Kidney (tissue), 14 donors: ENCODE results near the gene RPTOR. TPM values are rescaled to one million over a fixed set of nuclear protein-coding genes. Genes with fewer than 3 reads are reported as not detected.

ENCODE experiments used
- DNase-seq, 5 donors: peaks; one replicate each; pipeline ENCODE4 v3.0.0-alpha.2; 2013 to 2020
- FAIRE-seq: peaks from 2 replicates; lab custom pipeline; 2012; peaks lifted over from hg19 to GRCh38; lab: Jason Lieb, UNC
- H3K27ac ChIP-seq, 2 donors: one replicate each; pipeline ENCODE4 v1.7.0; 2013; ENCODE audit warnings: low read depth in 2 of 2, low read length in 2 of 2, inconsistent platforms in 1 of 2
- H3K27me3 ChIP-seq: one replicate; pipeline ENCODE4 v1.7.1; 2013; ENCODE audit warnings: low read length, inconsistent platforms; ENCODE audit not compliant: control insufficient read depth, insufficient read depth
- H3K36me3 ChIP-seq, 3 donors: one replicate each; pipeline versions ENCODE4 v1.7.0 to v1.7.1; 2013; ENCODE audit warnings: low read length in 3 of 3, control low read depth in 1 of 3, inconsistent platforms in 1 of 3; ENCODE audit not compliant: insufficient read depth in 3 of 3, control insufficient read depth in 2 of 3
- H3K4me1 ChIP-seq, 3 donors: one replicate each; pipeline versions ENCODE4 v1.7.0 to v1.7.1; 2013; ENCODE audit warnings: low read length in 3 of 3, inconsistent platforms in 1 of 3, low read depth in 1 of 3; ENCODE audit not compliant: control insufficient read depth in 2 of 3, insufficient read depth in 2 of 3
- H3K4me3 ChIP-seq, 3 donors: one replicate each; pipeline versions ENCODE4 v1.7.0 to v1.8.1; 2013; ENCODE audit warnings: low read length in 3 of 3, control low read depth in 1 of 3, inconsistent platforms in 1 of 3
- H3K9ac ChIP-seq, 3 donors: one replicate each; pipeline versions ENCODE4 v1.7.0 to v1.7.1; 2013; ENCODE audit warnings: low read length in 3 of 3, control low read depth in 1 of 3, inconsistent platforms in 1 of 3
- H3K9me3 ChIP-seq, 3 donors: one replicate each; pipeline versions ENCODE4 v1.7.0 to v1.7.1; 2013; ENCODE audit warnings: low read length in 3 of 3, control low read depth in 1 of 3, inconsistent platforms in 1 of 3; ENCODE audit not compliant: control insufficient read depth in 2 of 3, insufficient read depth in 1 of 3
- CTCF ChIP-seq: IDR thresholded peaks from 3 replicates; pipeline ENCODE4 v1.5.1; 2012; ENCODE audit warnings: mild to moderate bottlenecking, moderate library complexity, borderline replicate concordance; ENCODE audit not compliant: insufficient read depth; ENCODE audit errors: extremely low read depth
- intact Hi-C: fragments of 100-400 bp; cut with DNase I; formaldehyde crosslinking; loops from one replicate; pipeline ENCODE4 v1.11.1; 2022
- polyA plus RNA-seq: library from polyadenylated mRNA; stranded (reverse); fragments of 350-450 nt; fragmentation: Illumina TruSeq; extraction: RNeasy Lipid Tissue Mini Kit (QIAGEN cat#74804); gene quantifications from one replicate; pipeline ENCODE4 v1.2.3, GENCODE V29; 2014; ENCODE audit warnings: low read depth, low replicate concordance; ENCODE audit not compliant: insufficient read depth
- total RNA-seq: library from RNA; stranded (reverse); fragmentation: NEBNext Ultra II Directional; extraction: Animal tissue kit (Norgen Biotek cat#: 25700); gene quantifications from one replicate; pipeline ENCODE4 v1.2.1, GENCODE V29; 2021
- donor health status: control.
- donor health status: control.
- donor health status: control.
- donor health status: control.
- donor health status: control.
- donor health status: DM: yes; HTN: yes; CAD: no.
- donor health status: Normal renal cell carcinoma (clear cell type).

Gene RPTOR
- total and polyA plus RNA-seq, 2 donors from 2014 or later = 5.5 to 37.6 TPM

GRCh38 chr17:80871341-80871740 lies 326.7 kb downstream of the RPTOR start:
- no peaks in the 10 kb centered on the region for H3K9me3 ChIP-seq
- intact Hi-C loops = no loop called here
- H3K4me3 ChIP-seq = no peak overlapping the region
- no peak for TF ChIP-seq CTCF
- H3K9ac ChIP-seq = no peak overlapping the region
- no peak overlapping the region for H3K27ac ChIP-seq
- no peaks in the 10 kb centered on the region for H3K4me1 ChIP-seq
- no peaks in the 10 kb centered on the region for H3K36me3 ChIP-seq
- no peak for FAIRE-seq
- DNase-seq = peak in 1 of 5 donors; percentile 52
- no peaks in the 10 kb centered on the region for H3K27me3 ChIP-seq

GRCh38 chr17:80872001-80872500 lies 327.4 kb downstream of the RPTOR start:
- Histone ChIP-seq H3K4me3 (no peak overlapping the region), H3K27me3 (no peaks in the 10 kb centered on the region), H3K36me3 (no peaks in the 10 kb centered on the region), H3K9me3 (no peaks in the 10 kb centered on the region), H3K4me1 (no peaks in the 10 kb centered on the region), H3K9ac (no peak overlapping the region), H3K27ac (no peak overlapping the region)
- no peak for TF ChIP-seq CTCF
- FAIRE-seq (no peak), DNase-seq (no peak)
- intact Hi-C loops = no loop called here

- Histone ChIP-seq H3K9me3 (no peaks in the 10 kb centered on the region), H3K4me3 (no peak overlapping the region), H3K4me1 (no peaks in the 10 kb centered on the region), H3K27ac (no peak overlapping the region), H3K27me3 (no peaks in the 10 kb centered on the region), H3K9ac (no peak overlapping the region), H3K36me3 (no peaks in the 10 kb centered on the region)
- peak in 1 of 5 donors; percentile 42 for DNase-seq
- intact Hi-C loops = no loop called here
- no peak for FAIRE-seq
- no peak for TF ChIP-seq CTCF
Observed at GRCh38 chr17:80872501-80873306, 328.1 kb downstream of the RPTOR start.
